HG03575 (cell line): ENCODE results near the gene SOX8.

ENCODE experiments used
- ATAC-seq: cut with Tn5 transposase; IDR thresholded peaks from one replicate; pipeline ENCODE4 v1.9.1; 2021; ENCODE audit not compliant: unreplicated experiment, insufficient number of reproducible peaks, low FRiP score; ENCODE audit errors: extremely low read depth

The SOX8 gene

DNA sequence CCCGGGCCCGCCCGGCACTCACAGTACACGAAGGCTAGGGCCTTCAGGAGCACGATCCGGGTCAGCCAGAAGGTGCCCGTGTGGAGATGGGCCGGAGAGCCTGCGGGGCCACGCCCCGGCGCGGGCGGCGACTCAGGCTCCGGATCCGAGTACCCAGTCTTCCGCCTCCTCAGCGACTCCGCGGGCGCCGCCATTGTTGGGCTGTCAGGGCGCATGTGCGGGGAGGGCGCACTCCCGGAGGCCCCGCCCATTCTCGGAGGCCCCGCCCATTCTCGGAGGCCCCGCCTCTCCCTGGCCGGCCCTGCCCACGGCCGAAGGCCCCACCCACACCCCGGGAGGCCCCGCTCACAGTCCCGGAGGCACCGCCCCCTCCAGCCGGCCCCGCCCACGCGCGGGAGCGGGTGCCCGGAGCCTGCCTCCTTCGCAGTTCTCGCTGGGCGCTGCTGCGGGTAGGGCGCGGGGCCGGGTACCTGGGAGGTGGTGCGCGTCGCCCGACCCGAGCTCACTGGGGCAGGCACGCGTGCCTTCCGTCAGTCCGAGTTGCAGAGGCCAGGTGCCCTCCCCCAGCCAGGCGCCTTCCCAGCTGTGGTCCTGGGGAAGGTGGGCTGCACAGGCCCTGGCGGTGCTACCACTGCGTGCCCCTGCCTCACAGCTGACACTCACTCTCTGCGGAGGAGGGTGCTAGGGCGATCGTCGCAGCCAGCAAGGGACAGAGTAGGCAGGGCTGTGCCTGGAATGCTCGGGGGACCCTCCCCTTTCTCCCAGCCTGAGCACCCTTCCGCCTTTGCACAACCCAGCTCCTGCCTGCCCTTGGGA lies 10.6 kb upstream of the SOX8 start, which contains the start of gene LMF1:
LMF1 (minus strand) TSS at position 219 of the 816 bp plus-strand sequence; CDS start at position 215, 4 bp downstream.
- no peak for ATAC-seq

- ATAC-seq: no peak
These were observed 10.0 kb upstream of the SOX8 start for GRCh38 chr16:971582-971905.

- ATAC-seq: no peak
These were observed 9.6 kb upstream of the SOX8 start for GRCh38 chr16:971981-972315.

DNA sequence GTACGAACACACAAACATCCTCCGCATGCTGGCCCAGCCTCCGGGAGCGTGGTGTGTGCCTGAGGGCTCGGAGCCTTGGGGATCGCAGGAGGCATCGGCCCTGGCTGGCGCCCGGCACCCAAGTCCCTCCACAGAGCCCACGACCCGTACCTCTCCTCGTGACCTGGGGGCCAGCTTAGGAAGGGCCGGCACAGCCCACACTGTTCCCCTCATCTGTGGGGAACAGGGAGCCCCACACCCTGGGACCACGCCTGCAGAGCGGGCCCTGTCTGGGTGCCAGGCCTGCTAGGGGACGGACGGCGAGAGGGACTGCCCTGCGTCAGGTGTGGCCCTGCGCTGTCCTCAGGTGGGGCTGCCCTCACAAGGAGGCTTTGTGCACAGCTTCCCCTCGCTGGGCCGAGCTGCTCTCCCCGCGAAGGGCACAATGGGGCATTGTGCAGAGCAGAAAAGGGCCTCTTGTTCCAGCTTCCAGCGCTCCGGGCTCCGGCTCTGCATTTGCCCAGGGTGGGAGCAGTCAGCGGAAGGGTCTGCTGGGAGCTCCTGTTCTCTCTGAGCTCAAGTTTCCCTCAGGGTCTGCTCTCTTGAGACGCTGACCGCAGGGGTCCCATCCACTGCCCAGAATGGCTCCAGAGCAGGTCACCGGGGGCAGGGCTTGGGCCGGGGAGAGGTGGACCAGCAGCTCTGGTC lies 9.1 kb upstream of the SOX8 start:
- no peak for ATAC-seq

- ATAC-seq: no peak
These were observed 8.2 kb upstream of the SOX8 start for GRCh38 chr16:973366-973765.

GRCh38 chr16:974001-974601 lies 7.5 kb upstream of the SOX8 start:
- no peak for ATAC-seq

DNA sequence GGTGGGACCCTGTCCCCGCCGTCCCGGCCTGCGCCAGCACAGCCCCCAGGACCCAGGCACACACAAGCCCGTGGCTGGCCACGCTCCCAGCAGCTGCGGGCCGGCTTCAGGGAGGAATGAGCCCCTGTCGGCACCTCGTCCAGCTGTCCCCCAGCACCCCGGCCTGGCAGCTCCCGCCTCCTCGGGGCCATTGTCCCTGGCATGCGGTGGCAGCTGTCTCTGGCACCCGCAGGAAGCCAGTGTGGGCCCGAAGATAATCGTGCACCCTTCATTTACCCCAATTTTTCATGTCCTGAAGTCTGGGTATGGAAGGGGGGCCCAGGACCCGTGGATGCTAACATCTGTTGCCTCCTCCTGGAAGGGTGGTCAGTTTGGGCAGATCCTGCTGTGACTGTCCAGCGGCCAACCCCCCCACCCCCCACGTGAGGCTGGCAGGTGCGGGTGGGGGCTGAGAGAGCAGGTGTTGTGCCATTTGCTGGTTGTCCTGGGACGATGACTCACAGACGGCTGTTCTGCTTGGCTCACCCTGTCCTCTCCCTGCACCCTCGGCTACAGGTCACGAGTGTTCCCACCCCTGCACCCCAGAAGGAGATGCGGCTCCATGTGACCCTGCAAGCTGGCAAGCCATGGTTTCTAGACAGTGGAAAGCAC lies 6.8 kb upstream of the SOX8 start:
- no peak for ATAC-seq

- ATAC-seq: no peak
These were observed 6.3 kb upstream of the SOX8 start for GRCh38 chr16:975291-975690.

GRCh38 chr16:976389-976931 lies 5.1 kb upstream of the SOX8 start:
- ATAC-seq: no peak

GRCh38 chr16:977081-977701 lies 4.4 kb upstream of the SOX8 start:
- no peak for ATAC-seq

GRCh38 chr16:977896-978295 lies 3.7 kb upstream of the SOX8 start:
- ATAC-seq: no peak

GRCh38 chr16:978403-978802 lies 3.2 kb upstream of the SOX8 start:
- no peak for ATAC-seq

DNA sequence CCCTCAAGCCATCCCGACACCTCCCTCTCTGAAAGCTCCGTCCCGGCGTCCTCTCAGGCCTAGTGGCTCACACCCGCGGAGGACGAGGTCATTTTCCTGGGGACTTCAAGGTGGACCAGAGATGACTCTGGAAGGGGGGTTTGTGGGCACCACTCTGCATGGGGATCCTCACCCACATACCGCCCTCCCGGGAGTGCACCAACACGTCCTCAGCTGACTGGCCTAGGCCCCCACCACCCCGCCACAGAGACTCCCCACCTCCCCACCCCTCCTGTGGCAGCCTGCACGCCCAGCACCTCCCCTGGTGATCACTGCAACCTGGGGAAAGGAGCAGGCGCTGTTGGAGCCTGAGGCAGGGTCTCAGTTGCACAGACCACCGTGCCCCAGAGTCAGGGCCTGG lies 2.4 kb upstream of the SOX8 start:
- no peak for ATAC-seq

- no peak for ATAC-seq
These were observed 1.5 kb upstream of the SOX8 start for GRCh38 chr16:979859-980594.

GRCh38 chr16:980595-980854 lies 1.0 kb upstream of the SOX8 start:
- ATAC-seq: no peak

- no peak for ATAC-seq
These were observed 824 bp downstream of the SOX8 start for GRCh38 chr16:982145-983043.

DNA sequence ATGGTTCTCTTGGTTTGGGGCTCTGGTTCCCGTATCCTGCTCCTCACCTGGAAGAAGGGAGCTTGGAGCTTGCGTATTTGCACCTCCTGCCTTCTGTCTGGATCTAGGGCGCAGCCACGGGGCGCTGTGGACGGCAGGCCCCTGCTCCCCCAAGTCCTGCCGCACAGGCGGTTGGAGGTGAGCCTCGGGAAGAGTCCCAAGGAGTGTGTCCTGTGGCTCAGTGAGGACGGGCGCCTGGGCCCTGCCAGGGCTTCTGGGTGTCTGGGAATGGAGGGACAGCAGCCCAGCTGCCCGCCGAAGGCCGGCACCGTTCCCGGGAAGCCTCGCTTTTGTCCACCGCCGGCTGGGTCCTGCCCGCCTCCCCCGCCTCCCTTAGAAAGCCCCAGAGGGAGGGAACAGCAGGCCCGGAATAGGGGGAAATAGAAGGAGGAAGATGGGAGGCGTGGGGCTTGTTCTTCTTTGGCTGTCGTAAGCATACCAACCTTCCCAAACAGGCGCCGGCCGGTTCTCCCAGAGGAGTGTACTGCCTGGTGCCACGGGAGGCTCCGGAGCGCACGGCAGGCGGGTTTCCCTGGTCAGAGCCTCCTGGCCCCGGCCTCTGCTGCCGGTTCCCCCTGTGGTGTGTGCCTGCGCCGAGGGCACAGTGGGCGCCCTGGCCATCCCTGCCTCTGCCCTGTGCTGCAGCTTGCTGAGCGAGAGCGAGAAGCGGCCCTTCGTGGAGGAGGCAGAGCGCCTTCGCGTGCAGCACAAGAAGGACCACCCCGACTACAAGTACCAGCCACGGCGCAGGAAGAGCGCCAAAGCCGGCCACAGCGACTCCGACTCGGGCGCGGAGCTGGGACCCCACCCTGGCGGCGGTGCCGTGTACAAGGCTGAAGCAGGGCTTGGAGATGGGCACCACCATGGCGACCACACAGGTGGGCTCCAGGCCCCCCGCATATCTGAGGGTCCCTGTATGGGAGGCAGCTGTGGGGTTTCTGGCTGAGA lies 1.8 kb downstream of the SOX8 start:
- no peak for ATAC-seq
